Ammon's horn (tissue), 1 donor: ENCODE results near the gene HORMAD2.

Experiments
- DNase-seq: peaks from one replicate; pipeline ENCODE4 v3.0.0-alpha.2; 2016; ENCODE audit warnings: low spot score

HORMAD2 gene, protein sequence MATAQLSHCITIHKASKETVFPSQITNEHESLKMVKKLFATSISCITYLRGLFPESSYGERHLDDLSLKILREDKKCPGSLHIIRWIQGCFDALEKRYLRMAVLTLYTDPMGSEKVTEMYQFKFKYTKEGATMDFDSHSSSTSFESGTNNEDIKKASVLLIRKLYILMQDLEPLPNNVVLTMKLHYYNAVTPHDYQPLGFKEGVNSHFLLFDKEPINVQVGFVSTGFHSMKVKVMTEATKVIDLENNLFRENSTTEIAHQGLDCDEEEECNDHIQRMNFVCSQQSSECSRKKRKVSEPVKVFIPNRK

DNA sequence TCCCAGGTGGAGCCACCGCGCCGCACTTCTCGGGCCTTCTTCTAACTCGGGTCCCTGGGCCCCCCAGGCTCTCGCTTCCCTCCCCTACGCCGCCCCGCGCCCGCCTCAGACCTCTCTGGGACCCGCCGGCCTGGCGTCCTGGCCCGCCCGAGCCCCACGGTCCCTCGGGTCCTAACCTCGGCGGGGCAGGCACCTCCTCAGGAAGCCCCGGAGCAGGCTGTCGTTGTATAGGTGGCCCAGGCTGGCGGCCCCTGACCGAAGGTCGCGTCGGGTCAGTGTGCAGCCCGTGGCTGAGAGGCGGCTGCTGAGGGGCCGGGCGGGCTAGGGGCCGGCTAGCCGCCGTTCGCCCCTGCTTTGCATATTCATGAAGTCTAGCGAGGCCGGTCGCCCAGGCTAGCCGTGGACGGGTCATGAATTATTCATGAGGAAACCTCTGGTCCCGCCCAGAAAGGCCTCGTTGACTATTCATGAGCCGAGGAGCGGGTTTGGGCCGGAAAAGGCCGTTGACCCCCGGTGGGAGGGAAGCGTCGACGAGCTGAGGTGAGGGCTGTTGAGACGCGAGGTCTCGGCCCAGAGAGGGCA, at the start of gene HORMAD2:
Gene HORMAD2 (plus strand): TSS at position 513 of the 582 bp plus-strand sequence. CDS start 13,489 bp downstream, outside the sequence.
- DNase-seq: peak; percentile 51

DNA sequence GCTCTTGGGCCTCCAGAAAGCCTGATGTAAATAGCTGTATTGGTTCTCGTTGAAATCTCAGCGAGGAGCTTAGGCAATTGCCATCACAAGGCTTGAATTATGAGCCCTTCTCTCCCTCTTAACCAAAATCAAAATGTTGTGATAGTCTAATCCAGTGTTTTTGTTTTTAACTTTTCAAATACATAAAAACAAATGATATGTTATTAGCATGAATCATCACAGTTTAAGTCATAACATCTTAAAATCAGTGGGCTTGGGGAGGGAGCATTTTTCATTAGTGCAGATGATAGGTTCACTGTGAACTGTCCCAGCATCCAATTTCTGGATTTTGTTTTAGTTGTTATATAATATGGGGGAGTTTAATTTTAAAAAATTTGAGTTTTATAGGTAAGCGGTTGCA, 48.9 kb upstream of the HORMAD2 start:
- DNase-seq: no peak

DNA sequence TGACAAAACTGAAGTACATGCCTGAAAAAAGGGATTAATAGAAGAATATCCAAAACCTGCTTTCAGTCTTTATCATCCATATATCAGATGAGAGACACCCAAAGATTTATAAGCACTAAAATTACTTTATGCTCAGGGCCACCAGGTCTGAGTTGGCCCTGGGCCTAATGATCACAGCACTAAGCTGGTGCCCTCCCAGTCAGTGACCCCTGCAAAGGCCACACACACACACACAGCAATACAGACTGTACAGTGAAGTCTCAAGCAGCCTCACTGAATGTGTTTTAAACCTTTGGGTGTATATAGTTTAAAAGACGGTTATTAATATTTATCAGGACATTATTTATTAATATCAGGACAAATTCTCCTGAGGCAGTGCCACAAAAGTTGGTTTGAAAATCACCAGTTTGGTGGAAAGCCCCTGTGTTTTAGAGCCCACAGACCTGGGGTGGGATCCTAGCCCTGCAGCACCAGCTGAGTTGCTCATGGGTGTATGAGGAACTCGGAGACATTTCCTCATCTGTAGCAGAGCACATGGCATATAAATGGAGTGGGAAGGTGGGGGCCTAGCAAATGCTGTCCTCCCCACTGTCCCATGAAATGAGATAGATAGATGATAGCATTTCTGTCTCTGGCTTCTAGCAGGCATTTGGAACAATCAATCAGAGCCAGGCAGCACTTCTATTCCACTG, 48.4 kb upstream of the HORMAD2 start:
- DNase-seq: no peak

DNA sequence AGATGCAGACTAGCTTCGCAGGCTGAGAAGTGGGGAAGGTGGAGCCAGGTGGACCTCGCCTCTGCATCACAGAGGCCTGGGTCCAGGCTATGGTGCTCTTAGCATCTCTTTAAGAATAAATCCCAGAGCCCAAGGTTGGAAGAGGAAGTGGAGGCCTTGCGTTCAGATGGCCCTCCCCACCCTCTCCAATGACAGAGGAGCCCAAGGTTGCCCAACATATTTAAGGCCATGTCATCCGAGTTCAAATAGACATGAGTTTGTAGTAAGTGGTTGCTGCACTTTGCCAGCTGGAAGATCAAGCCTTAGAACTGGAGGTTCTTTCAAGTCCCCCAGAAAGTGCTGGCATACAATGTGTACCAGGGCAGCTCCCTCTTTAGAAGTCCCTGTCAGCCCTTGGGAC, 47.1 kb upstream of the HORMAD2 start:
- no peak for DNase-seq

DNA sequence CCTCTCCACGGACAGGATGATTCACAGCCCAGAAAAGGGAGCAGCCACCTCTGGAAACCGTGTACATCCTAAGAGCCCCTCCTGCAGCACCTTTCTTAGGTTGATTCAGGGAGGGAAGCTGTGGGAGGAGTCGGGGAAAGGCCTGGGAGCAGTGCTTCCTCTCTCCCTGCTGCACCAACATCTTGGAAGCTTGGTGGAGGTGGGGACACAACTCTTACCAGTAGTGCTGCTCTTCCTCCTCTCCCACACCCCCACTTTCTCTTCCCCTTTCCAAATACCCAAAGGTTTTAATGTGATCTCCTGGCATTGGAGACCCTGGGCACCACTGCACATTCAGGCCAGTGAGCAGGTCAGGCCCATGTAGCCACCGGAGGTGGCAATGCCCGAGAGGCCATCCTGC, 46.4 kb upstream of the HORMAD2 start:
- DNase-seq: no peak

DNA sequence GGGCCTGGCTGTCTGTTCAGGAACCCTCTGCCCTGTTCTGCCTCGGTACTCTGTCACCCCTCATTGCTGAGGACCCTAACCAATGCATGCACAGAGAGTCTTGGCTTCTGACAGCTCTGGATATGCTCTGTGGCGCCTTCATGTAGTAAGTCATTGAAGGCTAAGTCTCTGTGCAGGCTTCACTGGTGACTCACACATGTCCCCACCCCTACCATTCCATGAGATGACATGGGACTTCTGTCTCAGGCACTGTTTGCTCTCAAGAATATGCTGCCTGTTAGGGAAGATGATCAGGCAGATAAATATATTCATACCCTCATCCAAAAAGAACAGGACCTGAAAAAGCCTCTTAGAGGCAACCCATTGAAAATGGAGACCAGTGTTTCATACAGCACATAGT, 43.6 kb upstream of the HORMAD2 start:
- no peak for DNase-seq

DNA sequence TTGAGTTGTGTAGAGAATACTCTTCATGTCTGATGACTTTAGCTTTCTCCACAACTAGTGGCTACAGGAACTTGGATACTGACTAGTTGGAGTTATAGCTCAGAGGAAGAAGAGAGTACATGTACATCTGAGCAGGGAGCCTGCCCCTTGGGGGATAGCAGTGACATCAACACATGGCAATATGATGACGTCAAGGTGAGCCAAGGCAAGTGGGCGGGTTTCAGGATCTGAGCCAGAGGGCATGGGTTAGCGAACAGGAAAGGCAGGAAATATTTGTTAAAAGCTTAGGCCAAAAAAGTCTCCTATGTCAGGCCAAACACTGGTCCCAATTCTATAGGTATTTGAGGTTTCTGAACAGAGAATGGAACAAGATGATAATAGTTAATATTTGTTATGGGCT, 42.0 kb upstream of the HORMAD2 start:
- no peak for DNase-seq

DNA sequence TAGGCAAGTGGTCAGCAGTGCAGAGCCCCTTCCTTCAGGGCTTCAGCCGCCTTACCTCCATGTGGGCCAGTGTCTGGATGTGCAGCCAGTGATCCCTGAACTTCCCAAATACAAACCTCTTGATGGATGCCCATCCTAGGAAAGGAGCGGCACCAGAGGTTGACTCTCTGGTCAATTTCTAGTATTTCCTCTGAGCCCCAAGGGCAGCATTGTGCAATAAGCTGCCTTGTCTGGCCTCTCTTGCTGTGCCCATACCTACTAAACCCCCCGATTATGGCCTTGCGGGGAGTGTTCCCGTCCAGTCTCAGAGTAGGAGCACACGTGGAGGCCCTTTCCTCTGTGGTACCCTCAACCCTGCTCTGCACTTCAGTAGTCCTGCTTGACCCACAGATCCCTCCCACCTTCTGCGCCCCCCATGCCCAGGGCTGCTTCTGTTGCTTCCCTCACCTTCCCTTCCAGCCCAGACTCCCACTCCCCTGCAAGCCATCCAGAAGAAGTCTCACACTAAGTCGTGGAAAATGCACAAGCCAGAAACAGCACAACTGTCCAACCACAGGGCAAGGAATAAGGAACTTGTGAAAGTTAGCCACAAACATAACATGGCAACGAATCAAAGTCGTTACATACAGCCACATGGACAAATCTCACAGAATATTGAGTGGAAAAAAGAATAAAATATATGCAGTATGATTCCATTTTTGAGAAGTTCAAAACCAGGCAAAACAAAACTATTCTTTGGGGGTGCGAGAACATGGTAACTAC, 39.6 kb upstream of the HORMAD2 start:
- no peak for DNase-seq

DNA sequence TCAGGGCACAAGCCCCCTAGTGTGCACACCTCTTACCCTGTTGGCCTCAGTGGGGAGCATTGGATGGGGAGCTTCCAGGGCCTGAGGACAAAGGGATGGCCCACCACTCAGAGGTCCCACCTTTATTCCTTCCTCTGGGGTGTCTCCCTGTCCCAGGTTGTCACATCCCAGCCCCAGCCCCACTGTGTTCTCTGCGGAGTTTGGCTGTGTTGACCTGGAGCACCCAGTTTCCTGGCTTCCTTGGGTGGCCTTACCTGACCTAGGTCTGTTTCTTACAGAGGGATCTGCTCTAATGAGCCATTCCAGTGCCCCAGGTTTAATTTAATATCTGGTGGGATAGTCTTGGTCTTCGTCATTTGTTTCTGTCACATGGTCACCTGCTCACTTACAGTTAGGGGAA, 38.8 kb upstream of the HORMAD2 start:
- no peak for DNase-seq

DNA sequence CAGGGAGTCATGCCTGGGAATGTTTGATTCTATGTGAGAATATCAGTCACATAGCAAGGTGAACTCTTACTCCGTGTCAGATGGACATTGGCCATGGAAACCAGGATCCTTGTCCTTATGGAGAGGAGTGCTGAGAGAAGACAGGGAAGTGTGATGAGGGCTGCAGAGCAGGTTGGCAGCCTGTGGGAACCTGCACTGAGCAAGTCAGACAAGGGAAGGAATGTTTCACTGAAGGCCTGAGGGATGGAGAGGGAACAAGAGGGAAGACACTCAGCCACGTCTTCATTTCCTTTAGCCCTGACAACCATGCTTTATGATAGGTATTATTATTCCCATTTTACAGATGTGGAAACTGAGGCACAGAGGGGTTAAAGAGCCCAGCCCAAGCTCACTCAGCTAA, 38.4 kb upstream of the HORMAD2 start:
- no peak for DNase-seq

DNA sequence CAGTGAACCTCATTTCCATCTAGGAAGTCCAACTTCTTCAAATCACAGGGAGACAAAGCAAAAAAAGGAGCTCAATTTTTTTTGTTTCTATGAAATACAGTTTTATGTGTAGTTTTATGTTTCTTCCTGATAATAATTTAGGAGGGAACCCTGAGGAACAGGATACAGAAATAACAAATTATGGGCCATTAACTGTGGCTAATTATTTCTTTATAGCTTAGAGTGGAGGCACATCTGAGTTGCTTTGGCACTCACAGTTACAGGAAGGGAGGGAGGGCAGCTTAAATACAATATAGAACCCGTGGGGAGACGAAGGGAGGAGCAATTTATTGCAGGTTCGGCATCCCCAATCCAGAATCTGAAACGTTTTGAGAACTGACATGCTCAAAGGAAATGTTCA, 37.1 kb upstream of the HORMAD2 start:
- no peak for DNase-seq

DNA sequence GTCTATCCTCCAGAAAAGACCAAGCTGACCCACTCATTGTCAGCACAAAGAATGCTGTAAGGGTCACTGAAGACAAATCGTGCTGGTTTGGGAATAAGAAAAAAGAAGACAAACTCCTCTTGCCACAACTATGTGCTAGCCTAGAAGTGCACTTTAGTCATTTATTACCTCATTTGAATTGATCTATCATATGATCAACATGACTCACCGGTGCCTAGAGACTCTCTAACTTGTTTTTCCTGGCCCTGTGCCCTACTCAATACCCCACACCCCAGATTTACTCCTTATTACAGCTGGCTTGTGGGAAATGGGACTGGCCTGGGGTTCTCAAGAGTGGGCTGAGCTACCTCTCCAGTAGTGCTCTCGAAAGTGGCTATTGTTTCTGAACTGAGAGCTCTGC, 35.9 kb upstream of the HORMAD2 start:
- DNase-seq: no peak

DNA sequence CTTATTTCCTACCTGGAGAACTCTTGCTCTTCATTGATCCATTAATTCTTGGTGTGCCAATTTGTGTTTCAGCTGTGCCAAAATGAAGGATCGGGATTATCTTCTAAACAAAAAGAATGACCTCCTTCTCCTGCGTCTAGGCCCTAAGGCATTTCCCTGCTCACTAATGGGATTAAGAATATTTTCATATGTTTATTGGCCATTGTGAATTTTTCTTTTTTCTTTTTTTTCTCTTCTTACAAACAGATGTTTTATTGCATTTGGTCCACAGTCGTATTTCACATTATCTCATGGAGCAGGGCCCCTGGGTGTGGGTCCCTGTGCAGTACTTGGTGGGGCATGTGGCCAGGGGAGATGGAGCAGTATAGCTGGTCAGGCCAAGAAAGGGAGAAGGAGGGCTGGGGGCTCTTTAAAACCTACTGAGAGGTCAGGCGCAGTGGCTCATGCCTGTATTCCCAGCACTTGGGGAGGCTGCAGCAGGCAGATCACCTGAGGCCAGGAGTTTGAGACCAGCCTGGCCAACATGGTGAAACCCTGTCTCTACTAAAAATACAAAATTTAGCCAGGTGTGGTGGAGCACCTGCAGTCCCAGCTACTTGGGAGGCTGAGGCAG, 35.3 kb upstream of the HORMAD2 start:
- no peak for DNase-seq

DNA sequence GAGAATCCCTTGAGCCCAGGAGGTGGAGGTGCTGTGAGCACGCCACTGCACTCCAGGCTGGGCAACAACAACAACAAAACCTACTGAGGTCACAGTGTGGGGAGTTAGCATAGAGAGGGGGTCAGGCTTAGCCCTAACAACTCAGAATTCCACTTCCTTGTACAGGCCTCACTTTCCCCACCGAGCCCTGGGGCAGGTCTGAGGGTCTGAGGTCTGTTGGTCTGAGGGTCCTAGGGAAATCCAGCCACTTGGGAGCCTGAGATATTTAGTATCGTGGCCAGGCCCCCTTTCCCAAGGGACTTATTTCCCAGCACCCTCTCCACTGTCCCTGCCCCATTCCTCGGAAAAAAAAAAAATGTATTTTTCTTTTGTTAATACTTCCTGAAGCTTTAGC, 34.8 kb upstream of the HORMAD2 start:
- DNase-seq: no peak

DNA sequence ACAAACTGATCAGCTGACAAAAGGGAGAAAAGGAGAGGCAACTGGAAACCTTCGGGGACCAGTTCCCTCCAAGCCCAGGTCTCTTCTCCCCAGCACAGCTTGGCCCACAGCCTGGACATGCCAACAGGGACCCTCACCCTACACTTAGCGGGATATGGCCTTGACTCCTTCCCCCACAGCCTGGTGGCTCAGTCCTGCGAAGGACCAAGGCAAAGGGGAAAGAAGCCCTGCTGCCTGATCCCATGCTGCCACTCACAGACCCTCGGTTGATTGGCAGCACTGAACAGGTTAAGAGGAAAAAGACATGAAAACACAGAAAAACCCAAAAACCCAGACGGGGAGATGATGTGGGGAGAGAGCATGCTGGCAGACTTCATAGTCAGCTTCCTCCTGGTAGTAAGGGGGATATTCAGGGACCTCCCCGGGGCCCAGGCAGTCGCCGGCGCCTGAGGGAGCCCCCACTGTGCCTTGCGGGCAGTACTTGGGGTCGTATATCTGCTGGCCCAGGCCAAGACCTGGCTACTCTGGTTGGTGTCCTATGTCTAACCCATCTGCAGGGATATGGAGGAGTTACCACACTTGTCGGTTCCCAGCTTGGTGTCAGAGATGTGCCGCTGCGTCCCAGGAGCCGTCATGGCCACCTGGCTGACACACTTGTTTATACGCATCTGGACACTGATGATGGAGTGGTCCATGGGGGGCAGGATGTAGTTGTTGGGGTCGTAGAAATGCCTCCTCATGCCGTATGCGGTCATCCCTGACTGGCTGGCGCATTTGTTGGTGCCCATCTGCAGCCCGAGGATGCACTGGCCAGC, 34.2 kb upstream of the HORMAD2 start:
- DNase-seq: no peak

DNA sequence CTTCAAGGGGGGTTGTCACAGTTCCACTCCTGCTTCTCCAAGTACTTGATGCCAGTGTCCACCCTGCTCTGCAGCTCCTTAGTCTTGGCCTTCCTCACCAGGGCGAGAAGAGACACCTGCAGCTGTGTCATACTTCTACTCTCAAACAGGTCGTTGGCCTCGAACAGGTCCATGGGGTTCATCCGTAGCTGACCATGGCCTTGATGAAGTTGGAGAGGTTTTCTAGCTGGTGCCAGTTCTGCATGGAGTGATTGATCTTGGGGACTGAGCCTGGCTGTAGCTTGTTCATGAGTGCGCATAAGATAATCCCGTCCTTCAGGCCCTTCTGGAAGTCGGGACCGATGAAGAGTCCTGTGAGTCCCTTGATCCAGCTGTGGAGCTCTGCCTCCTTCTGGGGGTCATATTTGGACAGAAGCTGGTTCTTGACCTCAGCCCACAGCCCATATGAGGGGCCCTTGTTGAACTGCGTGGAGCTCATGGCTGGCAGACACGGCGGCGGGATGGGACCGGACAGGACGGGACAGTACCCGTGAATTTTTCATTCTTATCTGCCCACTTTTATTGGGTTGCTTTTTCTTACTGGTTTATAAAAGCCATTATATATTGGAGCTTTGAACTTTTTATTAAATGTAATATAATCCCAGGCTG, 33.4 kb upstream of the HORMAD2 start:
- no peak for DNase-seq

DNA sequence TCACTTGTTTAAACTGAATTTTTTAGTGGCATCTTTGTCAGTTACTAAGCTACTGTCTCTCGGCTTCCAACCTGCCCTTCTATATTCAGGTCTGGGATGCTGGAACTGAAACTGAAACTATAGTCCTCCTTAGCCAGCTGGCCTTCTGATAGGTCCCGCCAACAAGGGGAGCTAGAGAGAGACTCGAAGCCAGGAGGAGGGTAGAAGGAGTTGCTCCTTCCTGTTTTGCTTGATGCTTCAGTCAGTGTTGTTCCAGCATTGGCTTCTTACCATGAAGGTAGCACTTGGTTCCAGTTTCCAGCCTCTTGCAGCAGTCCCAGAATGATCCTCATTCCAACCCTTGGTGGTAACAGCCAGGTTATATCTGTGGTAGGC, 32.9 kb upstream of the HORMAD2 start:
- no peak for DNase-seq

DNA sequence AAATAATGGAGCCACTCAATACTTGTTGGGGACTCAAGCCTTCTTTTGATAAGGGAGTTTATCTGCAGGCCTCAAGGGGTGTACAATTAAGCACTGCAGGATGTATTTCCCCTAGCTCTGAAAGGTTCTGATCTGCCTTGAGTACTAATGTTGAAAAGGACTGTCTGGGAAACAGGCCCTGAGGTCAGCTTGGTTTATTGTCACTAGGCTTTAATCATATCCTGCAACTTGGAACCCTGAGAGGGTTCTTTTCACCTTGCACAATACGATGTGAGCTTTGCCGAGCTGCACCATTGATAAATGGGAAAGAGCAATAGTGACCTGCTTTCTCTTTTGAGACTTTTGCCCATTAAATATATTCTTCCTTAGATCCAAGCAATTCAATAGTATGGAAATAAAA, 31.6 kb upstream of the HORMAD2 start:
- no peak for DNase-seq

DNA sequence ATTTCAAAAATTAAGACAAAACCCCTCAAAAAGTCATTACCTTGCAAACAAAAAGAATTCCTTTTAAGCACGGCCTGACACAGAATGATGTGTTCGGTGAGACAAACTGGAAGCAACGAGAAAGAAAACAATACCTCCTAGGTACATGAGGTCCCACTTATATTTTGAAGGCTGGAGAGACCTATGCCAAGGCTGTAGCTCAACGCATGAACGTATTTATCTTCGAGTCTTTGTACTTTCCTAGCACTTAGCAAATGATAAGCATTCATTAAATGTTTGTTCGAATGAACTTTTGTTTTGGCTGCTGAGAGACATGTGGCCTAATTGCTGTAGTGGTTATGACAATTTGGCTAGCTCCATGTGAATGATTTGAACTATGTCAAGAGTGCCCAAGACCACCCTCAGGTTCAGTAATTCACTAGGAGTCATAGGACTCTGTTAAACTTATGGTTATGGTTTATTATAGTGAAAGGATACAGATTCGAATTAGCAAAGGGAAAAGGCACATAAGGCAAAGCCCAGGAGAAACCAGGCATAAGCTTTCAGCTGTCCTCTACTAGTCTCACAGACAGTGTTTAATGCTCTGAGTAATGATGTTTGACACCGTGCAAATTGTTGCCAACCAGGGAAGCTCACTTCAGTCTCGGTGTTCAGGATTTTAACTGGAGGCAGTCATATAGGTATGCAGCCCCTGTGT, 26.0 kb upstream of the HORMAD2 start:
- DNase-seq: no peak

DNA sequence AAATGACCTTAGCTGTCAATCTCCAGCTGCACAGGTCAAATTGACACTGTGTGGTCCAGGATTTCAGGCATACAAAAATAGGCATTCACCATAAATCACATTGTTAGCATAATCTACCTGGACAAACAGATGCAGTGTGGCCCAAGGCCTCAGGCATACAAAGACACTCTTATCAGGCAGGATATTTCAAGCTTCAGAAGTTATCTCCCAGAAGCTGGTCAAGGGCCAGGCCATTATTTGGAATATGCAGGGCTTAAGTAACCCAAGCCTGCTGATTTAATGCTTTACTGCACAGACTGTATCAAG, 25.5 kb upstream of the HORMAD2 start:
- no peak for DNase-seq

DNA sequence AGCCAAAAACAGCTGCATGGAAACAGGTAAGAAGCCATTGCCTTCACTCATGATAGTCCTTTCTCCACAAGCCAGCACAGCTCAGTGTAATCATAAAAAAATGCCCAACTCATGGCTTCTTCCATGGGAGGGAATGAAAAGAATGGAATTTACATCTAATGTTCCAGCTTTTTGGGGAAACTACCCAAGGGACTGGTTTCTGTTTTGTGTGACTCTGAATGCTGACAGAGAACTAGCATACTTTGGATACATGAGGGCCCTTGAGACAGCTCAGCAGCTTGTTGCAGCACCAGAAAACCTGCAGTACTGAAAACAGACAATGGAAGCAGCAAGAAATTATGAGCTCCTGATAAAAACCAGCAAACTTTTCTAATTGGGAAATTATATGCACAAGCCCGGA, 24.2 kb upstream of the HORMAD2 start:
- DNase-seq: no peak
